Frontal cortex (tissue), 4 donors: ENCODE results near the gene RPS6KA3. TPM values are rescaled to one million over a fixed set of nuclear protein-coding genes. Genes with fewer than 3 reads are reported as not detected.
"Not testable (repeated sequence)": the region's sequence is repeated elsewhere in the genome, so short reads cannot be mapped to it uniquely, and the experiment has no call there.

ENCODE experiments used
- DNase-seq, 2 donors: peaks; one replicate each; pipeline ENCODE4 v3.0.0; 2012; ENCODE audit warnings: low spot score in 2 of 2
- FAIRE-seq: peaks from 2 replicates; lab custom pipeline; 2012; peaks lifted over from hg19 to GRCh38; lab: Jason Lieb, UNC
- total RNA-seq: library from RNA; depleted of rRNA; stranded (reverse); fragments of >200 nt; gene quantifications from one replicate; pipeline ENCODE4 v1.2.3, GENCODE V29; 2014
- donor health status: control.
- donor health status: control.
- donor health status: control.

Gene RPS6KA3
- total RNA-seq, 1 donor from 2014 or later, result 24.9 TPM

DNA sequence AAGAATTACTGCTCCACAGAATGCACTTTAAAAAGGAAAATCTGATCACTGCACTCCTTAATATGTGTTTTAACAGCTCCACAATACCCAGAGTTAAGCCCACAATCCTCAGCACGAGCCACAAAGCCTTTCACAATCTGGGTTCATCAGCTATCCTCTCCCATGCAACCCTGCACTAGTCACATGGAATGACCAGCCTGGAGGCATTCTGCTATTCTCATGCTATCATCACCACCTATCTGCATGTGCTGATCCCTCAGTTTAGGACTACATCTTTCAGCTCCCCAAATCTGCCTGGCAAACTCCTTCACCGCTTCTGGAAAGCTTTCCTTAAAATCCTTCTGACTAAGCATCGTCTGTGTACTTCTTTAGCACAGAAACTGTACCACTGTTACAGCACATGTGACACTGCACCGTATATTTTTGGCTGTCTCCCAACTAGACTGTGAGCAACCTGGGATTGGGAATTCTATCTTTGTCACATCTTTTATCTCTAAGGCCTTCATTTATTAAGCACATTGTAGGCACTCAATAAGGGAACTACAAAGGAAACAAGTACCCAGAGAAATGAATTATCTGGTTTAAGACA lies 106.8 kb downstream of the RPS6KA3 start:
- FAIRE-seq (no peak), DNase-seq (peak in 1 of 2 donors; percentile 3)

- FAIRE-seq, result no peak
- no peak for DNase-seq
Measured at GRCh38 chrX:20151689-20152088, 115.0 kb downstream of the RPS6KA3 start.

GRCh38 chrX:20149326-20149725 lies 117.4 kb downstream of the RPS6KA3 start:
- DNase-seq, result no peak
- no peak for FAIRE-seq

GRCh38 chrX:20147561-20147960 lies 119.1 kb downstream of the RPS6KA3 start:
- DNase-seq, result no peak
- FAIRE-seq, result no peak

DNA sequence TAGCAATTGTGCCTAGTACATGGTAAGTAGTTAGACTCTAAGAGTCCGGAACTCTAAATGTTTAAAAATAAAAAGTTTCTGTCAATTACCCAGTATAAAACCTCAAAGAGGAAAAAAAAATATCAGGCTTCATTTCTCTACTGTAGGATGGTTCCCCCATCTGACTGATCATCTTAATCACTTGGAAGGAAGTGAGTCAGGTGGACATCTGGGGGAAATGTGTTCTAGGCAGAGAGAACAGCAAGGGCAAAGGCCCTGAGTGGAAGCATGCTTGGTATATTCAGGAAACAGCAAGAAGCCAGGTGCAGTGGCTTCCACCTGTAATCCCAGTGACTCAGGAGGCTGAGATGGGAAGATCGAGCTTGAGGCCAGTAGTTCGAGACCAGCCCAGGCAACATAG lies 122.2 kb downstream of the RPS6KA3 start:
- DNase-seq (no peak), FAIRE-seq (no peak)

GRCh38 chrX:20143561-20143960 lies 123.1 kb downstream of the RPS6KA3 start:
- FAIRE-seq (no peak), DNase-seq (no peak)

DNA sequence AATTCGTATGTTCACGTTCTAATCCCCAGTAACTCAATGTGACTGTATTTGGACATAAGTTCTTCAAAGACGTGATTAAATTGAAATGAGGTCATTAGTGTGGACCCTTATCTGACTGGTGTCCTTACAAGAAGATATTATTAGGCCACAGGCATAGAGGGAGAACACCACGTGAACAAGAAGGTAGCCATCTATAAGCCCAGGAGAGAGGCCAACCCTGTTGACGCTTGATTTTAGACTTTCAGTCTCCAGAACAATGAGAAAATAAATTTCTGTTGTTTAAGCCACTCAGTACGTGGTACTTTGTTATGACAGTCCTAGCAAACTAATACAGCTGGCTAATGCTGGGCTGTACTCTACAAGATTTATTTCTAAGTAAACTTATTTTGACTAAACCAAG lies 123.6 kb downstream of the RPS6KA3 start:
- DNase-seq (no peak), FAIRE-seq (no peak)

GRCh38 chrX:20141281-20142220 lies 125.2 kb downstream of the RPS6KA3 start, which contains the start of gene EIF1AX:
Gene EIF1AX (minus strand): TSS chrX:20141838. CDS start chrX:20141640, 198 bp downstream.
- DNase-seq (peak; percentile 76), FAIRE-seq (peak; percentile 81)

- DNase-seq (no peak), FAIRE-seq (no peak)
Measured at GRCh38 chrX:20140420-20140819, 126.3 kb downstream of the RPS6KA3 start.

GRCh38 chrX:20139966-20140365 lies 126.7 kb downstream of the RPS6KA3 start:
- no peak for DNase-seq
- no peak for FAIRE-seq

GRCh38 chrX:20135944-20136343 lies 130.8 kb downstream of the RPS6KA3 start:
- DNase-seq, result no peak
- no peak for FAIRE-seq

- FAIRE-seq, result no peak
- no peak for DNase-seq
Measured at GRCh38 chrX:20132666-20133065, 134.0 kb downstream of the RPS6KA3 start.

DNA sequence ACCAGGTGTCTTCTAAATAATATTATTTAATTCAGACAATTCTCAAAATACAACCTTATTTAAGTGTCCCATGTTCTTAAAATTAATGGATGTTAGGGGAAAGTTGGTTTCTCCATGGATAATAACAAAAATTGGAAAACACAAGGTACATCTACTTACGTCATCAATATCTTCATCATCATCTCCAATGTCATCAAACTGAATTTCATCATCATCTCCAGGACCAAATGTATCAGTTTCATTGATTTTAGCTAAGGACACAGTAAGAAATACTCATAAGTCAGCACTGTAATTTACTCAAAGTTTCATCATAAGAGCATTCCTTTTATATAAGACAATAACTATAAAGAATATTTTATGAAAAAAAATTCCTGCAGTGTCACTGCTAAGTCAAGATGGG lies 136.4 kb downstream of the RPS6KA3 start:
- FAIRE-seq (no peak), DNase-seq (no peak)

DNA sequence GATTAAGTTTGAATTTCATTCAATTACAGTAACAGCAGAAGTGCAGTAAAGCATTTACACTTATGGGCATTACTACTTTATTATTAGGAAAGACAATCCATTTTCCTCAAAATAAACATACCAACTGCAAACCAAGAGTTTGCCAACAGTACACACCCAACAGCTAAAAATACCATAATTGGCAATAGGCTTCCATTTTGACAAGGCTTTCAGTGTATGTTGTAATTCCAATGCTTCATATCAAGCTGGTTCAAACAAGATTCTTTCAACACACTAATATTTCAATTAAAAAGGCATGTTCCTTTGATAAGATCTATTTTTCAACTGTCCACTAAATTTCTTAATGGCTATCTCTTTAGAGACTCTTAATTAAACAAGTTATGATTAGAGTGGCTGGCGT lies 137.2 kb downstream of the RPS6KA3 start:
- DNase-seq, result no peak
- FAIRE-seq, result no peak

DNA sequence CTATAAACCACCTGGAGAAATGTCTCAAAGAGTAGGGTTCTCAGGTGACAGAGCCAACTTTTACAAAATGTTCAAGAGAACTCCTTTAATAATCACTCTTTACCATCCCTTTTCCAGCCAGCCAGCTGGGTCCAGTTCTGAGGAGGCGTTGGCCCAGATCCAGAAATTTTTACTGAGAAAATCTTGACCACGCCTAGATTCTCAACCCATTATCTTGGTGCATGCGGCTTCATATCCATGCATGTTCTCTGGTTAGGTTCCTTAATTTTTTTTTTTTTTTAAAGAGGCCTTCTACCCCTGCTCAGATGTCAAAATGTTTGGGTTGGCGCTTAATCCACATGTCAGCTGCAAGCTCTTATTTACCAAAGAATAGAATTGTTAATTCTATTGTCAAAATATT lies 138.0 kb downstream of the RPS6KA3 start:
- FAIRE-seq, result no peak

DNA sequence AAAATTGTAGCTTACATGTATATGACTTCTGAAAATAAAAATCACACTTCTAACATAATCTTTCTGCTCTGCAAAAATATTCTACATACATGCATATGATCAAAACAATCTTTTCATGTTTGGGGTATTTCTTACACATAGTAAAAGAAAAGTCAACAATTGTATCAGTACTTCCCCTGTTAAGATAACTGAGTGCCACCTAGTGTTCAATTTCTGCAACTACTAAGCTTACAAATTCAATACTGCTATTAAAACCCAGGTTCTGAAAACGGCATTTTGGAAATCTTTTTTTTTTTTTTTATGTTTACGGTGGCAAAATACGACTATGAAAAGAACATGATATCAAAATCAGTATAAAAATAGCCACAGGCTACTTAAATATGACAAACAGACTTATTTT lies 139.3 kb downstream of the RPS6KA3 start:
- not testable (repeated sequence) for DNase-seq
- FAIRE-seq, result peak; percentile 99

More for the DNA sequence above, 138.0 kb downstream of the RPS6KA3 start:
- DNase-seq, result no peak

GRCh38 chrX:20126833-20127232 lies 139.9 kb downstream of the RPS6KA3 start:
- not testable (repeated sequence) for FAIRE-seq, DNase-seq

DNA sequence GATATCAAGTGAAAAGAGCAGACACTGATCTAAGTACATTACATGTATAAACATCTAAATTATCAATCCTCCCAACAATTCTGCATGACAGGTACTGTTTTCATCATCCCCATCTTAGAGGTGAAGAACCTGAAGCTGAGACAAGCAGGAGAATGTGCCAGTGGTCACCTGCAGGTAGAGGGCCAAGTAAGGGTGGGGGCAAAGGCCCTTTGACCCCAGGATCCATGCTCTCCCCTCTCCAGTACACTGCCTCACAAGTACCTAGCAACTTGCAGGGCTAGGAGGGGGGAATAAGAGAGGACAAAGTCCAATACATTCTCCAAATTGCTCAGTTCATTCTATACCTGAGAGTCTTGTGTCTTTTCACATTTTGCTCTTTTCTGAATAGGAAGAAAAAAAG lies 141.7 kb downstream of the RPS6KA3 start:
- DNase-seq, result no peak
- FAIRE-seq, result no peak

GRCh38 chrX:20118065-20118824 lies 148.5 kb downstream of the RPS6KA3 start:
- no peak for DNase-seq
- no peak for FAIRE-seq

- no peak for FAIRE-seq
Measured at GRCh38 chrX:20116577-20117240, 150.0 kb downstream of the RPS6KA3 start, which contains the start of gene MAP7D2. Gene MAP7D2 (minus strand): TSS chrX:20116907. CDS start chrX:20116879, 28 bp downstream.

More at GRCh38 chrX:20116577-20117240, 150.0 kb downstream of the RPS6KA3 start, which contains the start of gene MAP7D2:
- no peak for DNase-seq
